H1 (cell line): ENCODE data around the gene RPS6KA4.

ENCODE experiments used
- HDAC6 ChIP-seq: IDR thresholded peaks from one replicate; pipeline ENCODE4 v1.7.1; 2012; ENCODE audit warnings: low read depth, mild to moderate bottlenecking, inconsistent platforms, low read length, moderate library complexity
- MAFK ChIP-seq: IDR thresholded peaks from 2 replicates; pipeline ENCODE4 v1.6.1; 2012; ENCODE audit warnings: low read depth, mild to moderate bottlenecking, improper control_type of control experiment, low read length
- YY1 ChIP-seq: IDR thresholded peaks from 2 replicates; pipeline ENCODE4 v1.6.1; 2011; ENCODE audit warnings: low read depth, mild to moderate bottlenecking, low read length

DNA sequence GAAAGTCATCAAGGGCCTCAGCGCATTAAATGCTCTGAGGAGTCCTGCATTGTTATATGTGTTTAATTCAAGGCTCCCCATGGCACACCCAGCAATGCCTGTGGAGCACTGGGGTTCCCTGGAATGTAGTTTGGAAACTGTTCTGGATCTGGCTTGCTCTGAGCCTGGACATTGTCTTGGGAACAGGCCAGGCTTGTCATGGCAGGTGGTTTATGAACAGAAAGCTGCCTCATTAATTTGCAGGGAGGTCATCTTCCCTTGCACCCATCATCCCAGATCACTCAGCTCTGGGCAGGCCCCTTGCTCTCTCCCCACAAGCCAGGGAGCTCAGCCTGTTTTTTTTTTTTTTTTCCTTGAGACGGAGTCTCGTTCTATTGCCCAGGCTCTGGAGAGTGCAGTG lies 32.9 kb downstream of the RPS6KA4 start:
- TF ChIP-seq MAFK, result no peak
- no peak for TF ChIP-seq HDAC6
- TF ChIP-seq YY1, result no peak
